K562 (cell line): ENCODE data around the gene SHISA6. TPM values are rescaled to one million over a fixed set of nuclear protein-coding genes. Genes with fewer than 3 reads are reported as not detected.

Source experiments
- ATAC-seq: fragments of 200-7000 bp; cut with Tn5 transposase; 3 replicates; pipeline ENCODE4 v1.9.1; 2020; ENCODE audit warnings: moderate library complexity
- BruUV-seq: library from RNA; stranded (reverse); fragments of 400-500 nt; replicated peaks from 2 replicates; lab custom pipeline; 2021; lab: Mats Ljungman, UMichigan
- CTCF ChIA-PET: fragments of 300-600 bp; formaldehyde crosslinking; extraction: SDS; loops from one replicate; lab custom pipeline; 2021; ENCODE audit warnings: low intra/inter-chr PET ratio; lab: Yijun Ruan, JAX
- POLR2A ChIA-PET: fragments of 300-600, 350-650 bp; sonication (Branson Sonifier 250); formaldehyde crosslinking; extraction: SDS; loops from one replicate; lab custom pipeline; 2021; ENCODE audit warnings: antibody characterized with exemption, inconsistent platforms; lab: Yijun Ruan, JAX
- DNase-seq, 4 experiments: peaks; one replicate each; pipeline versions ENCODE4 v3.0.0 to v3.0.0-alpha.2; 2011 to 2018; ENCODE audit warnings: low spot score in 3 of 4, mixed read lengths in 3 of 4; ENCODE audit errors: extremely low read depth in 1 of 4
- FAIRE-seq: peaks from 2 replicates; lab custom pipeline; 2011; peaks lifted over from hg19 to GRCh38; lab: Jason Lieb, UNC
- H2AFZ ChIP-seq: 2 replicates; pipeline ENCODE4 v1.6.0; 2011; ENCODE audit warnings: low read depth, low read length, control low read depth, inconsistent platforms
- H3K27ac ChIP-seq: fragments of 200-600 bp; 3 replicates; pipeline ENCODE4 v1.8.0; 2011; ENCODE audit warnings: low read depth, mild to moderate bottlenecking, control low read depth, inconsistent platforms, low read length, moderate library complexity, mixed read lengths; ENCODE audit errors: extremely low read depth
- H3K27me3 ChIP-seq, 2 experiments: fragments of 300-600 bp in 1 of 2; 2 replicates in 1 of 2; 3 replicates in 1 of 2; pipeline versions ENCODE4 v1.6.0 to v1.8.0; 2011; ENCODE audit warnings: inconsistent platforms in 2 of 2, low read length in 2 of 2, mild to moderate bottlenecking in 1 of 2, mixed read lengths in 1 of 2, moderate library complexity in 1 of 2; ENCODE audit not compliant: control insufficient read depth in 2 of 2, insufficient read depth in 2 of 2
- H3K36me3 ChIP-seq: fragments of 300-600 bp; 3 replicates; pipeline ENCODE4 v1.8.0; 2011; ENCODE audit warnings: mild to moderate bottlenecking, low read length, inconsistent platforms; ENCODE audit not compliant: control insufficient read depth, insufficient read depth
- H3K4me1 ChIP-seq, 2 experiments: fragments of 200-600 bp in 1 of 2; replicated peaks in 1 of 2; 2 replicates in 1 of 2; 3 replicates in 1 of 2; pipeline versions ENCODE4 v1.5.1 to v1.8.0; 2011; ENCODE audit warnings: inconsistent platforms in 2 of 2, low read length in 2 of 2, mild to moderate bottlenecking in 1 of 2, mixed read lengths in 1 of 2, moderate library complexity in 1 of 2; ENCODE audit not compliant: control insufficient read depth in 2 of 2, insufficient read depth in 2 of 2
- H3K4me2 ChIP-seq: 2 replicates; pipeline ENCODE4 v1.6.1; 2011; ENCODE audit warnings: low read length, control low read depth, inconsistent platforms, mixed read lengths; ENCODE audit not compliant: insufficient read depth
- H3K4me3 ChIP-seq: fragments of 200-600 bp; sonication (generic), shearing (Covaris generic); 2 replicates; pipeline ENCODE4 v1.5.1; 2016; ENCODE audit warnings: control low read depth, inconsistent platforms
- H3K79me2 ChIP-seq: fragments of 200-600 bp; 3 replicates; pipeline ENCODE4 v1.8.0; 2011; ENCODE audit warnings: low read length, inconsistent platforms; ENCODE audit not compliant: control insufficient read depth, insufficient read depth
- H3K9ac ChIP-seq, 2 experiments: 2 replicates each; pipeline versions ENCODE4 v1.6.0 to v1.6.1; 2011; ENCODE audit warnings: low read depth in 2 of 2, low read length in 2 of 2, control low read depth in 1 of 2, inconsistent platforms in 1 of 2, mild to moderate bottlenecking in 1 of 2, mixed read lengths in 1 of 2; ENCODE audit not compliant: insufficient read depth in 1 of 2
- H3K9me1 ChIP-seq: one replicate; pipeline ENCODE4 v1.6.0; 2011; ENCODE audit warnings: inconsistent platforms, mild to moderate bottlenecking, low read length, moderate library complexity; ENCODE audit not compliant: control insufficient read depth, insufficient read depth
- H3K9me3 ChIP-seq: replicated peaks from 2 replicates; pipeline ENCODE4 v1.5.1; 2011; ENCODE audit warnings: low read depth, low read length, inconsistent platforms; ENCODE audit not compliant: control insufficient read depth, insufficient read depth
- H4K20me1 ChIP-seq: replicated peaks from 2 replicates; pipeline ENCODE4 v1.6.1; 2011; ENCODE audit warnings: low read length, inconsistent platforms, mixed read lengths; ENCODE audit not compliant: control insufficient read depth, insufficient read depth
- CAMTA2 ChIP-seq: fragments of 250-450 bp; sonication (Bioruptor Pico); conservative IDR thresholded peaks from 2 replicates; pipeline ENCODE4 v1.5.1; 2022
- ERF ChIP-seq: fragments of 450-650 bp; formaldehyde crosslinking; IDR thresholded peaks from 2 replicates; pipeline ENCODE4 v1.4.0; 2020; ENCODE audit warnings: mild to moderate bottlenecking, mixed read lengths
- GATAD2B ChIP-seq: fragments of 450-650 bp; IDR thresholded peaks from 2 replicates; pipeline ENCODE4 v1.6.1; 2017; ENCODE audit warnings: mild to moderate bottlenecking, borderline replicate concordance
- RBM17 ChIP-seq: fragments of 200-400 bp; formaldehyde crosslinking; IDR thresholded peaks from 2 replicates; pipeline ENCODE4 v1.6.1; 2017; ENCODE audit warnings: low read depth, mild to moderate bottlenecking, low read length, borderline replicate concordance
- ZC3H8 ChIP-seq: fragments of 450-650 bp; IDR thresholded peaks from 2 replicates; pipeline ENCODE4 v1.6.1; 2017
- ZNF280A ChIP-seq: fragments of 450-650 bp; IDR thresholded peaks from 2 replicates; pipeline ENCODE4 v1.6.1; 2018; ENCODE audit warnings: mild to moderate bottlenecking, low read depth; ENCODE audit not compliant: partially characterized antibody
- WGBS: fragments of 100-300 bp; shearing (Covaris generic); methylation state at CpG from one replicate; pipeline ENCODE4 v1.1.6; 2016; ENCODE audit warnings: low coverage, mixed read lengths; ENCODE audit not compliant: insufficient coverage; ENCODE audit errors: missing lambda C conversion rate; 5-methylcytosine and 5-hydroxymethylcytosine counted together
- in situ Hi-C: fragments of 300-500 bp; cut with MboI; formaldehyde crosslinking; loops from 4 replicates; pipeline ENCODE4 v1.15.0; 2018; ENCODE audit warnings: inconsistent platforms, mixed read lengths
- intact Hi-C: fragments of 100-400 bp; cut with micrococcal nuclease; formaldehyde crosslinking; loops from 2 replicates; pipeline ENCODE4 v1.14.2; 2022
- polyA plus RNA-seq, 8 experiments: library from polyadenylated mRNA; depleted of rRNA in 4 of 8; stranded (reverse) in 5 of 8; unstranded in 3 of 8; fragments of >200 nt; fragmentation: Nextera tagmentation in 2 of 8; fragmentation: Illumina TruSeq in 1 of 8; extraction: Ambion mirVana in 2 of 8; extraction: Trizol in 1 of 8; gene quantifications; 2 replicates each; pipeline versions ENCODE4 v1.2.1 to v1.2.3, GENCODE V29; 2011 to 2014; ENCODE audit warnings: inconsistent platforms in 1 of 8, missing spikeins in 1 of 8
- total RNA-seq, 7 experiments: library from RNA; depleted of rRNA in 6 of 7; stranded (reverse); fragments of >200 nt in 6 of 7; fragmentation: Illumina TruSeq in 2 of 7; extraction: Trizol in 2 of 7; gene quantifications; 2 replicates each; pipeline versions ENCODE4 v1.2.1 to v1.2.3, GENCODE V29; 2011 to 2021; ENCODE audit warnings: low replicate concordance in 1 of 7
- TF ChIP-seq, protein P1 (sequence below): fragments of 450-650 bp; formaldehyde crosslinking; IDR thresholded peaks from 2 replicates; pipeline ENCODE4 v1.4.0; 2020; ENCODE audit warnings: mild to moderate bottlenecking, mixed read lengths

Gene SHISA6
- total and polyA plus RNA-seq, 9 of the 15 experiments (the other 6 are each of a cell fraction or from before 2014, with no cell fraction given): not detected

DNA sequence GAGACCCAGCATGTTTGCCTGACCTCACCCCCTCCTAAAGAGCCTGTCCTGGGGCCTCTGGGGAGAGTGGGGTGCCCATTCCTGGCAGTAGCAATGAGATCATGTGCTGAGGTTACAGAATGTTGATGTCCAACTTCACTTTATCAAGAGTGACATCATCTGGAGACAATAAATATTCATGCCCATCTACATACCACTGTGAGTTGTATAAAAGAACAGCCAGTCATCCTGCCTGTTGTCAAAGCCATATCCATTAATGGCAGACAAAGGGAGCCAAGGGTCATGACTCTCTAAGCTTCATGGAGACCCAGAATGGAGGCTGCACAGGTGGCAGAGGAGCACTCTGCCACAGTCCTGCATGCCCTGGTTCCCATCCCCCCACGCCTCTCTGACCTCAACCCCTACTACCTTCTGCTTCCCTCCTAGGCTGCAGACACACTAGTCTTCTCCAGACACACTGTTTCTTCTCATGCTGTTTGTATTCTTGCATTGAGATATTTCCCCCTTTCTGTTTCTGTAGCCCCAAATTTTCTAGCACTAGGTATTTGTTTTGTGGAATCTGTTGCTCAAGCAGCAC lies 27.1 kb downstream of the SHISA6 start:
- CTCF ChIA-PET: no interaction called here
- no peaks in the 10 kb centered on the region for H3K27me3 ChIP-seq
- WGBS: 0% methylated on average over 1 of the region's 1 CpG
- TF ChIP-seq CAMTA2 (CRISPR knock-in tag): no peak
- TF ChIP-seq ZC3H8: no peak
- no peak for TF ChIP-seq RBM17
- TF ChIP-seq ZNF280A: no peak
- no peak for TF ChIP-seq ERF (CRISPR knock-in tag)
- TF ChIP-seq GATAD2B: no peak
- TF ChIP-seq, protein P1, sequence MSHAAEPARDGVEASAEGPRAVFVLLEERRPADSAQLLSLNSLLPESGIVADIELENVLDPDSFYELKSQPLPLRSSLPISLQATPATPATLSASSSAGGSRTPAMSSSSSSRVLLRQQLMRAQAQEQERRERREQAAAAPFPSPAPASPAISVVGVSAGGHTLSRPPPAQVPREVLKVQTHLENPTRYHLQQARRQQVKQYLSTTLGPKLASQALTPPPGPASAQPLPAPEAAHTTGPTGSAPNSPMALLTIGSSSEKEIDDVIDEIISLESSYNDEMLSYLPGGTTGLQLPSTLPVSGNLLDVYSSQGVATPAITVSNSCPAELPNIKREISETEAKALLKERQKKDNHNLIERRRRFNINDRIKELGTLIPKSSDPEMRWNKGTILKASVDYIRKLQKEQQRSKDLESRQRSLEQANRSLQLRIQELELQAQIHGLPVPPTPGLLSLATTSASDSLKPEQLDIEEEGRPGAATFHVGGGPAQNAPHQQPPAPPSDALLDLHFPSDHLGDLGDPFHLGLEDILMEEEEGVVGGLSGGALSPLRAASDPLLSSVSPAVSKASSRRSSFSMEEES (CRISPR knock-in tag): no peak
- no peak overlapping the region for H3K27ac ChIP-seq
- H3K4me2 ChIP-seq: no peak overlapping the region
- no peak overlapping the region for H2AFZ ChIP-seq
- H3K79me2 ChIP-seq: no peaks in the 10 kb centered on the region
- BruUV-seq: no TSS peak
- intact Hi-C loops (no loop called here), in situ Hi-C loops (no loop called here)
- no peak overlapping the region for H3K9ac ChIP-seq
- POLR2A ChIA-PET: no interaction called here
- no peaks in the 10 kb centered on the region for H3K4me1 ChIP-seq
- no peaks in the 10 kb centered on the region for H3K9me3 ChIP-seq
- ATAC-seq (no peak), FAIRE-seq (no peak), DNase-seq (no peak)
- H3K9me1 ChIP-seq: no peaks in the 10 kb centered on the region
- H3K36me3 ChIP-seq: no peaks in the 10 kb centered on the region
- H3K4me3 ChIP-seq: no peak overlapping the region
- H4K20me1 ChIP-seq: no peaks in the 10 kb centered on the region
